NCI-H1694 (cell line): ENCODE measurements around the gene PRL.

Experiments used
- DNase-seq: peaks from one replicate; lab custom pipeline; 2025; lab: John Stamatoyannopoulos, UW

The PRL gene

GRCh38 chr6:22294301-22294700 is 2.5 kb downstream of the PRL start:
- DNase-seq = no peak

GRCh38 chr6:22290045-22290444 is 6.8 kb downstream of the PRL start:
- DNase-seq = no peak

GRCh38 chr6:22288721-22289120 is 8.1 kb downstream of the PRL start:
- DNase-seq = no peak

GRCh38 chr6:22284666-22285065 is 12.2 kb downstream of the PRL start:
- no peak for DNase-seq

- no peak for DNase-seq
These were observed 15.3 kb downstream of the PRL start for GRCh38 chr6:22281341-22282085.

GRCh38 chr6:22279427-22279826 is 17.4 kb downstream of the PRL start:
- no peak for DNase-seq

GRCh38 chr6:22271081-22271480 is 25.8 kb downstream of the PRL start:
- DNase-seq = no peak

GRCh38 chr6:22263748-22264147 is 33.1 kb downstream of the PRL start:
- no peak for DNase-seq

- no peak for DNase-seq
These were observed 42.0 kb downstream of the PRL start for GRCh38 chr6:22254886-22255285.

- no peak for DNase-seq
These were observed 42.7 kb downstream of the PRL start for GRCh38 chr6:22253955-22254655.

- DNase-seq = no peak
These were observed 45.5 kb downstream of the PRL start for GRCh38 chr6:22251348-22251747.

- DNase-seq = no peak
These were observed 46.4 kb downstream of the PRL start for GRCh38 chr6:22250486-22250885.

GRCh38 chr6:22249711-22250350 is 47.0 kb downstream of the PRL start:
- no peak for DNase-seq

- no peak for DNase-seq
These were observed 48.1 kb downstream of the PRL start for GRCh38 chr6:22248513-22249308.

GRCh38 chr6:22247916-22248482 is 48.8 kb downstream of the PRL start:
- no peak for DNase-seq

GRCh38 chr6:22240025-22240424 is 56.8 kb downstream of the PRL start:
- no peak for DNase-seq

GRCh38 chr6:22239261-22239921 is 57.4 kb downstream of the PRL start:
- DNase-seq = no peak

GRCh38 chr6:22238861-22239260 is 58.0 kb downstream of the PRL start:
- no peak for DNase-seq

GRCh38 chr6:22237526-22237925 is 59.3 kb downstream of the PRL start:
- no peak for DNase-seq
